KMS-11 (cell line): ENCODE data around the gene DHFR.

Source experiments
- H2AFZ ChIP-seq: fragments of 200-600 bp; sonication (generic); 2 replicates; pipeline ENCODE4 v1.6.1; 2016; ENCODE audit warnings: antibody characterized with exemption, mixed run types, low read depth
- H3K27ac ChIP-seq: fragments of 200-600 bp; sonication (generic); 2 replicates; pipeline ENCODE4 v1.6.1; 2016; ENCODE audit warnings: mild to moderate bottlenecking, mixed run types
- H3K27me3 ChIP-seq: fragments of 200-600 bp; sonication (generic); 2 replicates; pipeline ENCODE4 v1.6.1; 2017; ENCODE audit warnings: mild to moderate bottlenecking, low read depth, mixed run types, moderate library complexity; ENCODE audit not compliant: insufficient read depth
- H3K36me3 ChIP-seq: fragments of 200-600 bp; sonication (generic); 2 replicates; pipeline ENCODE4 v1.6.1; 2017; ENCODE audit warnings: mild to moderate bottlenecking, mixed run types; ENCODE audit not compliant: insufficient read depth
- H3K4me1 ChIP-seq: fragments of 200-600 bp; sonication (generic); 2 replicates; pipeline ENCODE4 v1.6.1; 2016; ENCODE audit warnings: mild to moderate bottlenecking, low read depth, mixed run types; ENCODE audit not compliant: poor library complexity, severe bottlenecking
- H3K4me2 ChIP-seq: fragments of 200-600 bp; sonication (generic); 2 replicates; pipeline ENCODE4 v1.7.0; 2016; ENCODE audit warnings: mild to moderate bottlenecking, mixed run types
- H3K4me3 ChIP-seq: fragments of 200-600 bp; sonication (generic); IDR thresholded peaks from 2 replicates; pipeline ENCODE4 v1.6.1; 2017; ENCODE audit warnings: low read depth, low read length, mixed read lengths; ENCODE audit not compliant: insufficient read depth
- H3K79me2 ChIP-seq: fragments of 200-600 bp; sonication (generic); 2 replicates; pipeline ENCODE4 v1.6.1; 2016; ENCODE audit warnings: low read depth, mixed run types; ENCODE audit not compliant: insufficient read depth
- H3K9ac ChIP-seq: fragments of 200-600 bp; sonication (generic); 2 replicates; pipeline ENCODE4 v1.6.1; 2016; ENCODE audit warnings: mild to moderate bottlenecking, mixed run types
- H4K20me1 ChIP-seq: fragments of 200-600 bp; sonication (generic); 2 replicates; pipeline ENCODE4 v1.6.1; 2016; ENCODE audit warnings: mild to moderate bottlenecking, mixed run types; ENCODE audit not compliant: insufficient read depth
- CTCF ChIP-seq: fragments of 200-600 bp; sonication (generic); conservative IDR thresholded peaks from 2 replicates; pipeline ENCODE4 v1.6.1; 2017; ENCODE audit warnings: low read depth, mild to moderate bottlenecking, antibody characterized with exemption, low read length, moderate library complexity, mixed read lengths

The DHFR gene

GRCh38 chr5:80644900-80645299, 9.9 kb downstream of the DHFR start:
- H3K36me3 ChIP-seq = peaks cover 4% of the 10 kb centered on the region; the same call in 1 of the 2 replicates
- H3K79me2 ChIP-seq = no peaks in the 10 kb centered on the region

GRCh38 chr5:80641353-80641752, 13.4 kb downstream of the DHFR start:
- H3K27ac ChIP-seq = no peak overlapping the region
- H4K20me1 ChIP-seq = no peaks in the 10 kb centered on the region
- H3K4me2 ChIP-seq = no peak overlapping the region
- no peak for TF ChIP-seq CTCF
- peaks cover 4% of the 10 kb centered on the region; the same call in 1 of the 2 replicates for H3K36me3 ChIP-seq
- no peak overlapping the region for H3K4me3 ChIP-seq
- no peak overlapping the region for H2AFZ ChIP-seq
- no peaks in the 10 kb centered on the region for H3K27me3 ChIP-seq
- H3K4me1 ChIP-seq = no peaks in the 10 kb centered on the region
- H3K9ac ChIP-seq = no peak overlapping the region
- no peaks in the 10 kb centered on the region for H3K79me2 ChIP-seq

More at GRCh38 chr5:80644900-80645299, 9.9 kb downstream of the DHFR start:
- Histone ChIP-seq H3K9ac (no peak overlapping the region), H3K4me1 (no peaks in the 10 kb centered on the region), H2AFZ (no peak overlapping the region), H3K4me2 (no peak overlapping the region), H3K4me3 (no peak overlapping the region), H3K27me3 (no peaks in the 10 kb centered on the region), H4K20me1 (no peaks in the 10 kb centered on the region), H3K27ac (no peak overlapping the region)
- TF ChIP-seq CTCF = no peak

GRCh38 chr5:80634193-80634592, 20.6 kb downstream of the DHFR start:
- TF ChIP-seq CTCF = no peak
- Histone ChIP-seq H3K4me1 (no peaks in the 10 kb centered on the region), H2AFZ (no peak overlapping the region), H3K4me2 (no peak overlapping the region), H3K79me2 (no peaks in the 10 kb centered on the region), H3K9ac (no peak overlapping the region), H3K36me3 (no peaks in the 10 kb centered on the region), H3K4me3 (no peak overlapping the region), H4K20me1 (no peaks in the 10 kb centered on the region), H3K27ac (no peak overlapping the region), H3K27me3 (no peaks in the 10 kb centered on the region)

- Histone ChIP-seq H3K4me3 (no peak overlapping the region), H3K9ac (no peak overlapping the region), H2AFZ (no peak overlapping the region), H4K20me1 (no peaks in the 10 kb centered on the region), H3K79me2 (no peaks in the 10 kb centered on the region), H3K27ac (no peak overlapping the region), H3K4me2 (no peak overlapping the region), H3K36me3 (no peaks in the 10 kb centered on the region), H3K27me3 (no peaks in the 10 kb centered on the region), H3K4me1 (no peaks in the 10 kb centered on the region)
- TF ChIP-seq CTCF = no peak
These were observed 22.1 kb downstream of the DHFR start for GRCh38 chr5:80632700-80633099.
